ENCODE results near the gene DNAJB6.

DNA sequence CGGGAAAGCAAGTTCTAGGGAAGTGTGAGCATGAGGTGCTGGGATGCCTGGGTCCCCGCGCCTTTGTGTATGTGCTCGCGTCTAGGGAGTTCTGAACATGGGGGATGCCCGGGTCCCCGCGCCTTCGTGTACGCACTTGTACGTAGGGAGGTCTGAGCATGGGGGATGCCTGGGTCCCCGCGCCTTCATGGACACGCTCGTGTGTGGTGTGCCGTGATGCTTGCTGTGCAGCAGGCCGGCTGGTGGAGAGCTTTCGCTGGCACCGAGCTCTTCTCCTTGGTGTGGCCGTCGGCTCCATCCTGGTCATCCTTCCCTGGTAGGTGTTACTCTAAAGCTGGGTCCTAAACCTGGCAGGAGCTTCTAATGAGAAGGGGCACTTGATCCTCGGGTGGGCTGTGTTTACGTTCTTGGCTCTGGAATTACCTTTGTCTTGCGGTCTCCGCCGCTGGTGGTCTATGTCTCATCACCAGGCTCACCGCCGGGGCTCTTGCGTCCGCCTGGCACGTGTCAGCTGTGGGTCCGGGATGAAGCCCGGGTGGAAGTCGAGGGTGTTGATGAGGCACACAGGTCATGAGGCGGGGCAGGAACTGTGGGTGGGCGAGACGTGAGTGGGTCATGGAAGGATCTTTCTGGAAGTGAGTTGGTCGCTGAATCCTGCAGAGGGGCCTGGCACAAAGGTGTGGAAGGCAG is 63.5 kb downstream of the DNAJB6 start:
- TF ChIP-seq POLR2AphosphoS5 (IDR thresholded peaks at IDR 0.05; ENCODE audit: low read depth, low read length) (no peak), POLR2A (IDR thresholded peaks at IDR 0.05; ENCODE audit: low read depth, low read length) (no peak), TAF1 (IDR thresholded peaks at IDR 0.05; ENCODE audit: low read depth, low read length) (no peak), SPI1 (IDR thresholded peaks at IDR 0.05; ENCODE audit: low read depth, low read length) (no peak)
